Uterus (tissue), 4 donors: Measurements from ENCODE around the gene CAMTA1. TPM values are rescaled to one million over a fixed set of nuclear protein-coding genes. Genes with fewer than 3 reads are reported as not detected.

ENCODE experiments used
- DNase-seq, 2 donors: peaks; one replicate each; pipeline ENCODE4 v3.0.0-alpha.2; 2019 to 2020
- H3K27ac ChIP-seq, 2 donors: fragments of 200-600 bp; sonication (generic); 1 replicate in 1 of 2; 2 replicates in 1 of 2; pipeline ENCODE4 v1.5.1; 2016 to 2018
- H3K27me3 ChIP-seq, 2 donors: fragments of 200-600 bp; sonication (generic); one replicate each; pipeline ENCODE4 v1.5.1; 2018 to 2019; ENCODE audit warnings: control low read depth in 1 of 2
- H3K36me3 ChIP-seq, 2 donors: fragments of 200-600 bp; sonication (generic); one replicate each; pipeline ENCODE4 v1.5.1; 2019; ENCODE audit warnings: control low read depth in 1 of 2
- H3K4me1 ChIP-seq, 2 donors: fragments of 200-600 bp; sonication (generic); one replicate each; pipeline ENCODE4 v1.5.1; 2018 to 2019; ENCODE audit warnings: control low read depth in 1 of 2
- H3K4me3 ChIP-seq, 2 donors: fragments of 200-600 bp; sonication (generic); 1 replicate in 1 of 2; 2 replicates in 1 of 2; pipeline ENCODE4 v1.5.1; 2018 to 2019; ENCODE audit warnings: mild to moderate bottlenecking in 1 of 2
- H3K9me3 ChIP-seq, 2 donors: fragments of 200-600 bp; sonication (generic); one replicate each; pipeline ENCODE4 v1.5.1; 2019; ENCODE audit warnings: control low read depth in 1 of 2
- CTCF ChIP-seq, 4 experiments: fragments of 200-600 bp in 2 of 4; fragments of 450-650 bp in 2 of 4; sonication (generic) in 2 of 4; IDR thresholded peaks; one replicate each; pipeline ENCODE4 v1.5.1; 2016 to 2019; ENCODE audit warnings: antibody characterized with exemption in 4 of 4, mild to moderate bottlenecking in 2 of 4, moderate library complexity in 1 of 4
- POLR2A ChIP-seq, 2 donors: fragments of 450-650 bp; IDR thresholded peaks; one replicate each; pipeline ENCODE4 v1.6.1; 2016; ENCODE audit warnings: antibody characterized with exemption in 2 of 2, mild to moderate bottlenecking in 1 of 2, moderate library complexity in 1 of 2
- intact Hi-C: fragments of 100-400 bp; cut with DNase I; formaldehyde crosslinking; loops from one replicate; pipeline ENCODE4 v1.15.1; 2023; ENCODE audit warnings: low total_unique reads
- total RNA-seq, 4 donors: library from RNA; depleted of rRNA in 3 of 4; stranded (reverse); fragments of >200 nt in 3 of 4; gene quantifications; one replicate each; pipeline versions ENCODE4 v1.1.0 to v1.2.4, GENCODE V29; 2014 to 2023
- donor health status: DM: yes; HTN: yes; CAD: no.

Gene CAMTA1
- total RNA-seq, 4 donors from 2014 or later, result 29.7 to 427 (median 64.8) TPM

GRCh38 chr1:7281821-7282220 is 496.6 kb downstream of the CAMTA1 start:
- no peaks in the 10 kb centered on the region for H3K36me3 ChIP-seq

GRCh38 chr1:7284839-7285435 is 499.7 kb downstream of the CAMTA1 start:
- intact Hi-C loops, result no loop called here
- no peak overlapping the region for H3K27ac ChIP-seq
- no peak for DNase-seq
- H3K27me3 ChIP-seq, result no peaks in the 10 kb centered on the region
- no peak overlapping the region for H3K4me3 ChIP-seq
- TF ChIP-seq CTCF (IDR thresholded peaks at IDR 0.05) (no peak), POLR2A (IDR thresholded peaks at IDR 0.05) (no peak)
- no peaks in the 10 kb centered on the region for H3K9me3 ChIP-seq
- H3K36me3 ChIP-seq, result no peaks in the 10 kb centered on the region
- no peaks in the 10 kb centered on the region for H3K4me1 ChIP-seq

More at GRCh38 chr1:7281821-7282220, 496.6 kb downstream of the CAMTA1 start:
- Histone ChIP-seq H3K9me3 (no peaks in the 10 kb centered on the region), H3K27ac (no peak overlapping the region), H3K4me3 (no peak overlapping the region), H3K4me1 (no peaks in the 10 kb centered on the region), H3K27me3 (no peaks in the 10 kb centered on the region)
- no peak for DNase-seq
- TF ChIP-seq CTCF (IDR thresholded peaks at IDR 0.05) (no peak), POLR2A (IDR thresholded peaks at IDR 0.05) (no peak)
- intact Hi-C loops, result no loop called here

GRCh38 chr1:7285856-7286454 is 500.7 kb downstream of the CAMTA1 start:
- no peak for DNase-seq
- H3K27ac ChIP-seq, result no peak overlapping the region
- H3K36me3 ChIP-seq, result no peaks in the 10 kb centered on the region
- H3K4me1 ChIP-seq, result no peaks in the 10 kb centered on the region
- H3K9me3 ChIP-seq, result no peaks in the 10 kb centered on the region
- H3K4me3 ChIP-seq, result no peak overlapping the region
- intact Hi-C loops, result no loop called here
- H3K27me3 ChIP-seq, result no peaks in the 10 kb centered on the region
- TF ChIP-seq CTCF (IDR thresholded peaks at IDR 0.05) (no peak), POLR2A (IDR thresholded peaks at IDR 0.05) (no peak)

GRCh38 chr1:7287013-7287412 is 501.8 kb downstream of the CAMTA1 start:
- intact Hi-C loops, result no loop called here
- H3K9me3 ChIP-seq, result no peaks in the 10 kb centered on the region

More at GRCh38 chr1:7287013-7287412, 501.8 kb downstream of the CAMTA1 start:
- TF ChIP-seq POLR2A (IDR thresholded peaks at IDR 0.05), result no peak
- no peak for TF ChIP-seq CTCF (IDR thresholded peaks at IDR 0.05)
- Histone ChIP-seq H3K4me3 (no peak overlapping the region), H3K4me1 (peaks cover 0 to 7% of the 10 kb centered on the region in 2 donors), H3K27ac (no peak overlapping the region), H3K36me3 (no peaks in the 10 kb centered on the region), H3K27me3 (no peaks in the 10 kb centered on the region)
- no peak for DNase-seq
